Measurements from ENCODE around the gene GPC6.

GPC6 gene

GRCh38 chr13:93957371-93957770 lies 730.8 kb downstream of the GPC6 start:
- in situ Hi-C loops (cut with HindIII; ENCODE audit: low sequenced_read_pairs), result no loop called here
- DNase-seq (ENCODE audit: low read depth), result no peak
- H3K4me3 ChIP-seq (ENCODE audit: low read depth, low read length), result no peak overlapping the region
- no peak for TF ChIP-seq CTCF (IDR thresholded peaks at IDR 0.05; ENCODE audit: low read depth, low read length, missing control alignments)

GRCh38 chr13:93959796-93960533 lies 733.4 kb downstream of the GPC6 start:
- TF ChIP-seq CTCF (IDR thresholded peaks at IDR 0.05; ENCODE audit: low read depth, low read length, missing control alignments), result no peak
- no peak overlapping the region for H3K4me3 ChIP-seq (ENCODE audit: low read depth, low read length)
- DNase-seq (ENCODE audit: low read depth), result no peak
- in situ Hi-C loops (cut with HindIII; ENCODE audit: low sequenced_read_pairs), result no loop called here

GRCh38 chr13:93963266-93964145 lies 736.9 kb downstream of the GPC6 start:
- in situ Hi-C loops (cut with HindIII; ENCODE audit: low sequenced_read_pairs), result no loop called here
- no peak for TF ChIP-seq CTCF (IDR thresholded peaks at IDR 0.05; ENCODE audit: low read depth, low read length, missing control alignments)
- H3K4me3 ChIP-seq (ENCODE audit: low read depth, low read length), result no peak overlapping the region
- no peak for DNase-seq (ENCODE audit: low read depth)

- no peak for DNase-seq (ENCODE audit: low read depth)
- no peak for TF ChIP-seq CTCF (IDR thresholded peaks at IDR 0.05; ENCODE audit: low read depth, low read length, missing control alignments)
- in situ Hi-C loops (cut with HindIII; ENCODE audit: low sequenced_read_pairs), result no loop called here
- no peak overlapping the region for H3K4me3 ChIP-seq (ENCODE audit: low read depth, low read length)
These were observed 737.5 kb downstream of the GPC6 start for GRCh38 chr13:93964146-93964512.

GRCh38 chr13:93965587-93965986 lies 739.0 kb downstream of the GPC6 start:
- DNase-seq (ENCODE audit: low read depth), result no peak
- H3K4me3 ChIP-seq (ENCODE audit: low read depth, low read length), result no peak overlapping the region
- no peak for TF ChIP-seq CTCF (IDR thresholded peaks at IDR 0.05; ENCODE audit: low read depth, low read length, missing control alignments)
- in situ Hi-C loops (cut with HindIII; ENCODE audit: low sequenced_read_pairs), result no loop called here

GRCh38 chr13:93966267-93966936 lies 739.8 kb downstream of the GPC6 start:
- no peak for DNase-seq (ENCODE audit: low read depth)
- H3K4me3 ChIP-seq (ENCODE audit: low read depth, low read length), result no peak overlapping the region
- in situ Hi-C loops (cut with HindIII; ENCODE audit: low sequenced_read_pairs), result no loop called here
- no peak for TF ChIP-seq CTCF (IDR thresholded peaks at IDR 0.05; ENCODE audit: low read depth, low read length, missing control alignments)
